Vagina (tissue), 2 donors: ENCODE results near the gene MCOLN1.
"Not testable (repeated sequence)": the region's sequence is repeated elsewhere in the genome, so short reads cannot be mapped to it uniquely, and the experiment has no call there.

Experiments
- CTCF ChIP-seq, 3 experiments: fragments of 450-650 bp in 2 of 3; fragments of 200-600 bp in 1 of 3; sonication (generic) in 1 of 3; IDR thresholded peaks; one replicate each; pipeline ENCODE4 v1.5.1; 2017 to 2019; ENCODE audit warnings: antibody characterized with exemption in 3 of 3, mild to moderate bottlenecking in 2 of 3, moderate library complexity in 2 of 3
- POLR2AphosphoS5 ChIP-seq, 2 donors: sonication (generic); formaldehyde crosslinking; IDR thresholded peaks; one replicate each; pipeline ENCODE4 v1.9.0; 2017; ENCODE audit warnings: antibody characterized with exemption in 2 of 2, mild to moderate bottlenecking in 2 of 2, low read depth in 1 of 2; ENCODE audit not compliant: insufficient read depth in 1 of 2

GRCh38 chr19:7538990-7539389 lies 16.6 kb downstream of the MCOLN1 start:
- not testable (repeated sequence) for TF ChIP-seq CTCF (IDR thresholded peaks at IDR 0.05); POLR2AphosphoS5 (IDR thresholded peaks at IDR 0.05; ENCODE audit: insufficient read depth in 1 of 2, low read depth in 1 of 2)
